NCI-H146 treated with DMSO at 0.1 percent for 48 hours (cell line): Measurements from ENCODE around the gene KIAA1328.

ENCODE experiments used
- DNase-seq: peaks from one replicate; lab custom pipeline; 2025; ENCODE audit not compliant: unreplicated experiment; lab: John Stamatoyannopoulos, UW

The KIAA1328 gene

DNA sequence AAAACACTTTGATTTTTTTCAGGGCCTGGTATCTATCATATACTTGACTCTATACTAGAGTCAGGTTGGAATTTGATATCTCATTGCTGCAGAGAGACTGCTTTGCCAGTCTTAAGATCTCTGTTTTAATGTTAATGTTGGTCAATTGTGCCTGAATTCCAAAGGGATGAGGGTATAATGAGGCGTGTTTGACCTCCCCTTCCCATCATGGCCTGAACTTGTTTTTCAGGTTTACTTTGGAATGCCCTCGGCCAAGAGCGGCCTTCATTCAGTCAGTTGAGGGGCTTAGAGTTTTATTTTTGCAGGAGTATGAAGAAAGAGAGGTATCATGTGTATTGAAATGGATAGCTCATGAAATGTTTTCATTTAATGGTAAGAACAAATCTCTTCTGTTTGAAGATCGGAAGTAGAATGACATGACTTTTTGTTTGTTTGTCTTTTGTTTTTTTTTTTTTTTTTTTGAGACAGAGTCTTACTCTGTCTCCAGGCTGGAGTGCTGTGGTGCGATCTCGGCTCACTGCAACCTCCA lies 119.0 kb downstream of the KIAA1328 start:
- DNase-seq = no peak

DNA sequence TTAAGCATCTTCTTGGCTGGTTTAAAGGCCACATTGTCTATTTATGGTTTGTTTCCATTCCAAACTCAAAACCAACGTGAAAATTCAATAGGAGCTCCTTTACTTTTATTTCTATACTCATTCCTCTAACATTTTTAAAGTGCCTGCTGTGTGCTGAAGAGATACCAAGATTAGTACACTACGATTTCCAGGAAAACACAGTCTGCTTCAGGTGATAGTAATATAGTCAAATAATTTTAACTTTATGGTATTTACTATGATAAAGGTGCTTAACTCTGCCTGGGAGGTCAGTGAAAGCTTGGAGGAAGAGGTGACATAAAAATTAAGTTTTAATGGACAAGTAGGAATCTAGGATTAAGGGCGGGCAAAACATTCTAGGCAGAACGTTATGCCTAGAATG lies 121.4 kb downstream of the KIAA1328 start:
- no peak for DNase-seq

- no peak for DNase-seq
Measured at GRCh38 chr18:36950960-36951359, 122.0 kb downstream of the KIAA1328 start.

GRCh38 chr18:36953047-36953446 lies 124.1 kb downstream of the KIAA1328 start:
- no peak for DNase-seq

DNA sequence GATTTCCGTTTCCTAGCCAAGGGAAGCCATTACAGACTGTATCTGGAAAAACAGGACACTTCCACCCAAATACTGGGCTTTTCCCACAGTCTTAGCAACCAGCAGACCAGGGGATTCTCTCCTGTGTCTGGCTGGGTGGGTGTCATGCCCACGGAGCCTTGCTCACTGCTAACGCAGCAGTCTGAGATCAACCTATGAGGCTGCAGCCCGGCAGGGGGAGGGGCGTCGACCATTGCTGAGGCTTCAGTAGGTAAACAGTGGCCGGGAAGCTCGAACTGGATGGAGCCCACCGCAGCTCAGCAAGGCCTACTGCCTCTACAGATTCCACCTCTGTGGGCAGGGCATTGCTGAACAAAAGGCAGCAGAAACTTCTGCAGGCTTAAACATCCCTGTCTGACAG lies 131.1 kb downstream of the KIAA1328 start:
- no peak for DNase-seq

DNA sequence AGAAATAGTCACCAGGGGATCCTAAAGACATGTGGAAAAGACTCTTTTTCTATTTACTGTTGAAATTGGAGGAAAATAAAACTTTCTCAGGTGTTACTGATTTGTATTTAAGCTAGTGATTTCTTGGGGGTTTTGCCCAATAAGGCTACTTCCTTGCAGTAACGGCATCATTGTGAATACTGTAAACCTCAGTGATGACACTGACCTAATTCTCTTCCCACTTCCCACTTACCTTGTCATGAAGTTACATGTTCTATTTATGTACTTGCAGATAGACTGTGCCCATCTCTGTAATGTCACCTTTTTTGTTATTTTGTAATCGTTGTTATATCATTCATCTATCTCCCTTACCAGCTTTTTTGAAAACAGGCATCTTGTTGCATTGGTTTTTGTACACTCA lies 134.5 kb downstream of the KIAA1328 start:
- DNase-seq = no peak

DNA sequence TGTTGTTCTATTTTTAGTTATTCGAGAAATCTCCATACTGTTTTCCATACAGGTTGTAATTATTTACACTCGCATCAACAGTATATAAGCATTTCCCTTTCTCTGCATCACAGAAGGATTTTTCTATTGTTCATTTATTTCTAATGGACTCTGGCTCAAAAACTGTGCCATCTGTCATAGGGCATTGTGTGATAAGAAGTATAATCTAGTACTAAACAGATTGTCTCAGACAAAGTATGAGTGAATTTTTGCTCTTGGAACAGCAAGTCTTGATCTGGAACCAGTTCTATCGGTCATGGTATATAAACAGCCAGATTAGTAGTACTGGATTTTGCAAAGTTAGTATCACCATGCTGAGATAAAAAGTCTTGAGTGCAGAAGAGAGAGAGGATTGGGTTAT lies 145.8 kb downstream of the KIAA1328 start:
- DNase-seq = no peak

GRCh38 chr18:36977121-36977520 lies 148.2 kb downstream of the KIAA1328 start:
- DNase-seq = no peak

DNA sequence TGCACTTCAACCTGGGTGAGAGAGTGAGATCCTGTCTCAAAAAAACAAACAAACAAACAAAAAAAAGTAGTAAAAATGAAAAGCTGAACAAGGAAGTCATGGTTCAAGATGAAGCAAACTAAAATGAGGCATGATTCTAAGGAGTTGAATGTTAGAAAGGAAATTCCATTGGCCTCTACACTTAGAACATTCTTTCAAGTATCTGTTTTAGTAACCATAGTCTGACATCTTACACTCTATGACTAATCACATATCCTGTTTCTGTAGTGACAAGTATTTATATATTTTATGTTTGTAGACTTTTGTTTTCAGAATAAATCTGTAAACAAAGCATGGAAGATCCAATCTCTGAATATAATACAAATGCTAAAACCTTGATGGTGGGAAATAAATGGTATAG lies 164.1 kb downstream of the KIAA1328 start:
- DNase-seq = no peak

DNA sequence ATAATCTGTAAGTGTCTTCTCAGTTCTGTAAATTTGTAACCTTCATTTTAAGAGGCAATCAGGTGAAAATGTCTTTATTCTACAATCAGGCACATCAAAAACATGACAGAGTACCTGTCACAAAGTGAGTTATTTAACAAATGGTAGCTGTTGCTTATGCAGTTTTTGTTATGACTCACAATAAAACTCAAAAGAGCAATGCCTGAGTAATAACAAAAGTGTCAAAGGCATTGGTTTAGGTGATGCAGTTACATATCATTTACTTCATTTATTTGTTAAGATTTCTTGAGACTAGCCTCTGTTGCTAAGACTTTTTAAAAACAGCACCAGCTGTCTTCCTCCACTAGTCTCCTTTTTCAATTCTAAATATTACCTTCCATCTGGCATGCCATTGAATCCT lies 177.8 kb downstream of the KIAA1328 start:
- no peak for DNase-seq

- DNase-seq = no peak
Measured at GRCh38 chr18:37012452-37012851, 183.5 kb downstream of the KIAA1328 start.

GRCh38 chr18:37019157-37019827 lies 190.4 kb downstream of the KIAA1328 start:
- DNase-seq = peak; percentile 73

GRCh38 chr18:37033419-37033818 lies 204.5 kb downstream of the KIAA1328 start:
- no peak for DNase-seq

GRCh38 chr18:37042381-37042780 lies 213.5 kb downstream of the KIAA1328 start:
- DNase-seq = no peak

DNA sequence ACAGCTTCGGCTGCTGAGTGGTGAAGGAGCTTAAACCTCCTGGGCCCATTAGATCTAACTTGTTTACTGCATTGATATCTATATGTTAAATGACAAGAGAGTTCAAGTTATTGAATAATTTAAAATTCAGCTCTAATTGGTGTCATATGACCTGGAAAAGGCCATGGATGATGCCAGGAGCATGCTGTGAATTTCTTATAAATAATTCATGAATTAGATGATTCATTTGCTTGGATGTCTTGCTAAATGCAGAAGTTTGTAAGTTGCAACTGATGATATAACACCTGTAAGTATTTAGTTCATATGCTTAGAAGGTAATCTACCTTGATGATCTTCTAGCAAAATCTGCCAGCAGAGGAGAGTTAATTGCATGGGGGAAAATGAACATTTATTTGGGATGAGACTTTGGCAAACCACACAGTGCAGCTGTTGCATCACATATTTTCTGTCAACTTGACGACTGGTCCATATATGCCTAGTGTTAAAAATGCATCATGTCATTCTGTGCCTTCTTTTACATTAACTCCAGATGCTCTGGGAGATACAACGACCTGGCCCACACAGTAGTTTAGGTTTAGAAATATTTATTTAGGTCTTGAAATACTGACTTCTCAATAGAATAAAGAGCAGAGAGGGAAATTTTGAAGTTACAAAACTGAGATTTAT lies 226.3 kb downstream of the KIAA1328 start:
- no peak for DNase-seq

DNA sequence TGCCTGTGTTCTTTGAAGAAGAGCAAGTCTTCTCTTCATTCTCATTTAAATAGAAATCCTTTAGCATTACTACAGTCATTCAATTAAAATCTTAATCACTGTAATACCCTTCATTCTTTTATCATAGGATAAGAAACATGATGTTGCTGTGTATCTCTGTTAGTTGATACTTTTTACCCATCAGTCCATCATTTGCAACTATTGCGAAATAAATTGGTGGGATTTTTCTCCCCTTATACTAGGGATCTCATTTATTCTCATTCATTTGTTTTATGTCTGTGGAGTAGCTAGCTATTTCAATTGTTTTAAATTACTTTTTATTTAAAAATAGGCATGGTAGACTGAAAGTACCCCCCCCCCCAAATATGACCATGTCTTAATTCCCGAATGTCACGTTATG lies 235.3 kb downstream of the KIAA1328 start:
- no peak for DNase-seq

GRCh38 chr18:37065254-37065653 lies 236.3 kb downstream of the KIAA1328 start:
- DNase-seq = no peak

- DNase-seq = no peak
Measured at GRCh38 chr18:37084912-37085311, 256.0 kb downstream of the KIAA1328 start.

- DNase-seq = no peak
Measured at GRCh38 chr18:37085362-37085761, 256.4 kb downstream of the KIAA1328 start.

DNA sequence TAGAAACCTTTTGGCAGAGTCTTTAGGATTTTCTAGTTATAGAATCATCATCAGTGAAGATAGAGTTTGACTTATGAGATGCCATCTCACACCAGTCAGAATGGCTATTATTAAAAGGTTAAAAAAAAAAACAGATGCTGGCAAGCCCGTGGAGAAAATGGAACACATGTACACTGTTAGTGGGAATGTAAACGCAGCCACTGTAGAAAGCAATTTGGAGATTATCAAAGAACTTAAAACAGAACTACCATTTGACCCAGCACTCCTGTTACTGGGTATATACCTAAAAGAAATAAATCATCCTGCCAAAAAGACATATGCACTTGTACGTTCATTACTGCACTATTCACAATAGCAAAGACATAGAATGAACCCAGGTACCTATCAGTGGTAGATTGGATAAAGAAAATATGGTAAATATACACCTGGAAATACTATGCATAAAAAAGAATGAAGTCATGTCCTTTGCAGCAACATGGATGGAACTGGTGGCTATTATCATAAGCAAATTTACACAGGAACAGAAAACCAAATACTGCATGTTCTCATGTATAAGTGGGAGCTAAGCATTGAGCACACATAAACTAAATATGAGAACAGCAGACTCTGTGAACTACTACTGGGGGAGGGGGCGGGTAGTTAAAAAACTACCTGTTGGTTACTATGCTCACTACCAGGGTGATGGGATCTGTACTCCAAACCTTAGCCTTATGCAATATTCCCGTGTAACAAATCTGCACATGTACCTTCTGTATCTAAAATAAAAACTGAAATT lies 279.0 kb downstream of the KIAA1328 start:
- DNase-seq = peak; percentile 80

DNA sequence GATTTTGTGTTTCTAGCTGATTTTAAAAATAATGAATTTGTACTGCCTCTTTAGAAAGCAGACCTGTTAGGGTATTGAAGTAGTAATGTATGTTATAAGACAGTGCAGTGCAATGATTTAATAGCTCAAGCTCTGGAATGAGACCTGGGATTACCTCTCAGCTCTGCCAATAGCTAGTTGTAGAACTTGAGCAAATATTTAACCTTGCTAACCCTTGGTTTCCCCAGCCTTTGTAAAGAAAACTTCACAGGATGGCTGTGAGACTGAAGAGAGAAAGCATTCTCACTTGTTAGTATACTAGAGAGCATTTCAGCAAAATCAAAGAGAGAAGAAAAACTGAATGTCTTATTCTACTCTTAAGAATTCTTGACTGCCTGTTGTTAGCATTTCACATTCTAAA lies 293.9 kb downstream of the KIAA1328 start:
- no peak for DNase-seq

DNA sequence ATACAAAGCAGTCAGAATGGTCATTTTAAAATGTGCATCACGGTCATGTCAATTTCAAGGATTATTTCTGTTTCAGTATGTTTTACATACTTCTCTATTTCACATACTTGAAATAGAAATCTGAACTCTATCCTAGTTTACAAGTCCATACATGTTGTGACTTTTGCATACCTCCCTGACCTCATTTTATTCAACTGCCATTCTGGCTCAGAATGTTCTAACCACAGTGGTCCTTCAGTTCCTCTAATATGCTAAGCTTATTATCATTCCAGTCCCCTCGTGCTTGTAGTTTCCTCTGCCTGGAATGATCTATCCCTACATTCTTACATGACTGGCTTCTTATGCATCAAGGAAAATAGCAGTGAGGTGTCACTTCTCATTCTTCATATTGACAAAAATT lies 295.6 kb downstream of the KIAA1328 start:
- DNase-seq = no peak
